HepG2 (cell line): ENCODE data around the gene VWA3A. TPM values are rescaled to one million over a fixed set of nuclear protein-coding genes. Genes with fewer than 3 reads are reported as not detected.

Experiments used
- HMG20A ChIP-seq: IDR thresholded peaks from 2 replicates; pipeline ENCODE4 v1.6.1; 2016; ENCODE audit warnings: borderline replicate concordance
- MAZ ChIP-seq, 2 experiments: sonication (generic) in 1 of 2; formaldehyde crosslinking in 1 of 2; IDR thresholded peaks; 2 replicates each; pipeline versions ENCODE4 v1.5.0 to v1.6.1; 2012 to 2020; ENCODE audit warnings: low read depth in 2 of 2, mild to moderate bottlenecking in 2 of 2, borderline replicate concordance in 1 of 2, improper control_type of control experiment in 1 of 2, low read length in 1 of 2, missing genetic modification reagents in 1 of 2, moderate library complexity in 1 of 2
- MTF1 ChIP-seq: sonication (generic); formaldehyde crosslinking; IDR thresholded peaks from 2 replicates; pipeline ENCODE4 v1.5.0; 2020; ENCODE audit warnings: missing genetic modification reagents
- NONO ChIP-seq, 2 experiments: fragments of 450-650 bp in 1 of 2; sonication (generic) in 1 of 2; formaldehyde crosslinking in 1 of 2; IDR thresholded peaks in 1 of 2; conservative IDR thresholded peaks in 1 of 2; 2 replicates each; pipeline versions ENCODE4 v1.6.1 to v1.8.0; 2017 to 2022; ENCODE audit warnings: mild to moderate bottlenecking in 1 of 2, missing genetic modification reagents in 1 of 2, moderate library complexity in 1 of 2
- POLR2G ChIP-seq: fragments of 200-400 bp; formaldehyde crosslinking; IDR thresholded peaks from 2 replicates; pipeline ENCODE4 v1.6.1; 2018; ENCODE audit warnings: mild to moderate bottlenecking, low read depth, low read length, moderate library complexity
- SIN3B ChIP-seq: fragments of 150-350 bp; IDR thresholded peaks from 2 replicates; pipeline ENCODE4 v1.6.1; 2014; ENCODE audit warnings: low read length
- TFE3 ChIP-seq: IDR thresholded peaks from 2 replicates; pipeline ENCODE4 v1.6.1; 2016
- ZHX1 ChIP-seq: sonication (generic); formaldehyde crosslinking; IDR thresholded peaks from 2 replicates; pipeline ENCODE4 v1.8.1; 2022; ENCODE audit warnings: low read depth, mild to moderate bottlenecking, missing genetic modification reagents
- ZKSCAN8 ChIP-seq: IDR thresholded peaks from 2 replicates; pipeline ENCODE4 v1.6.1; 2016; ENCODE audit warnings: borderline replicate concordance, missing genetic modification reagents, missing compliant biosample characterization
- ZNF557 ChIP-seq: sonication (generic); formaldehyde crosslinking; IDR thresholded peaks from 2 replicates; pipeline ENCODE4 v1.4.0; 2020; ENCODE audit warnings: missing genetic modification reagents
- ZNF614 ChIP-seq: IDR thresholded peaks from 2 replicates; pipeline ENCODE4 v1.6.1; 2018; ENCODE audit warnings: missing biosample characterization, missing genetic modification reagents, inconsistent platforms, borderline replicate concordance
- ZNF616 ChIP-seq: sonication (generic); formaldehyde crosslinking; IDR thresholded peaks from 2 replicates; pipeline ENCODE4 v1.5.0; 2020; ENCODE audit warnings: low read depth, mild to moderate bottlenecking, missing genetic modification reagents
- polyA plus RNA-seq, 8 experiments: library from polyadenylated mRNA; depleted of rRNA in 3 of 8; stranded (reverse) in 7 of 8; unstranded in 1 of 8; fragments of >200 nt; fragmentation: Illumina TruSeq in 4 of 8; extraction: Trizol in 4 of 8; gene quantifications; 2 replicates each; pipeline versions ENCODE4 v1.2.1 to v1.2.3, GENCODE V29; 2011 to 2016; ENCODE audit warnings: low read depth in 4 of 8, missing spikeins in 1 of 8, mixed read lengths in 1 of 8; ENCODE audit not compliant: insufficient read depth in 1 of 8
- total RNA-seq, 5 experiments: library from RNA; depleted of rRNA; stranded (reverse); fragments of >200 nt; fragmentation: Illumina TruSeq; extraction: Trizol; gene quantifications; 2 replicates each; pipeline ENCODE4 v1.2.3, GENCODE V29; 2016; ENCODE audit warnings: low read depth in 1 of 5
- TF ChIP-seq, protein P1 (sequence below): sonication (generic); formaldehyde crosslinking; IDR thresholded peaks from 2 replicates; pipeline ENCODE4 v1.4.0; 2020; ENCODE audit warnings: missing genetic modification reagents
- TF ChIP-seq, protein P2 (sequence below): sonication (generic); formaldehyde crosslinking; IDR thresholded peaks from 2 replicates; pipeline ENCODE4 v1.4.0; 2020; ENCODE audit warnings: missing genetic modification reagents, mild to moderate bottlenecking, borderline replicate concordance
- TF ChIP-seq, protein P3 (sequence below): sonication (generic); formaldehyde crosslinking; IDR thresholded peaks from 2 replicates; pipeline ENCODE4 v1.4.0; 2020; ENCODE audit warnings: missing genetic modification reagents

VWA3A gene
- total and polyA plus RNA-seq, 2 of the 13 experiments (the other 11 are each of a cell fraction or from before 2014, with no cell fraction given): 0.03 to 0.07 TPM

- TF ChIP-seq, protein P1, sequence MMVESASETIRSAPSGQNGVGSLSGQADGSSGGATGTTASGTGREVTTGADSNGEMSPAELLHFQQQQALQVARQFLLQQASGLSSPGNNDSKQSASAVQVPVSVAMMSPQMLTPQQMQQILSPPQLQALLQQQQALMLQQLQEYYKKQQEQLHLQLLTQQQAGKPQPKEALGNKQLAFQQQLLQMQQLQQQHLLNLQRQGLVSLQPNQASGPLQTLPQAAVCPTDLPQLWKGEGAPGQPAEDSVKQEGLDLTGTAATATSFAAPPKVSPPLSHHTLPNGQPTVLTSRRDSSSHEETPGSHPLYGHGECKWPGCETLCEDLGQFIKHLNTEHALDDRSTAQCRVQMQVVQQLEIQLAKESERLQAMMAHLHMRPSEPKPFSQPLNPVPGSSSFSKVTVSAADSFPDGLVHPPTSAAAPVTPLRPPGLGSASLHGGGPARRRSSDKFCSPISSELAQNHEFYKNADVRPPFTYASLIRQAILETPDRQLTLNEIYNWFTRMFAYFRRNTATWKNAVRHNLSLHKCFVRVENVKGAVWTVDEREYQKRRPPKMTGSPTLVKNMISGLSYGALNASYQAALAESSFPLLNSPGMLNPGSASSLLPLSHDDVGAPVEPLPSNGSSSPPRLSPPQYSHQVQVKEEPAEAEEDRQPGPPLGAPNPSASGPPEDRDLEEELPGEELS: peak; percentile 58
- no peak; the same call in 1 of the 2 replicates for TF ChIP-seq MAZ (IDR thresholded peaks at IDR 0.05; ENCODE audit: borderline replicate concordance, low read depth, low read length)
- TF ChIP-seq MAZ (CRISPR knock-in tag; IDR thresholded peaks at IDR 0.05; ENCODE audit: low read depth): peak; percentile 78
- TF ChIP-seq HMG20A (CRISPR knock-in tag): peak; percentile 29; the same call in 1 of the 2 replicates
- TF ChIP-seq ZNF614 (CRISPR knock-in tag): peak; percentile 96
- TF ChIP-seq ZNF557: peak; percentile 94
- TF ChIP-seq ZKSCAN8 (CRISPR knock-in tag): peak; percentile 71; the same call in 1 of the 2 replicates
- peak; percentile 87 for TF ChIP-seq POLR2G
- TF ChIP-seq, protein P2, sequence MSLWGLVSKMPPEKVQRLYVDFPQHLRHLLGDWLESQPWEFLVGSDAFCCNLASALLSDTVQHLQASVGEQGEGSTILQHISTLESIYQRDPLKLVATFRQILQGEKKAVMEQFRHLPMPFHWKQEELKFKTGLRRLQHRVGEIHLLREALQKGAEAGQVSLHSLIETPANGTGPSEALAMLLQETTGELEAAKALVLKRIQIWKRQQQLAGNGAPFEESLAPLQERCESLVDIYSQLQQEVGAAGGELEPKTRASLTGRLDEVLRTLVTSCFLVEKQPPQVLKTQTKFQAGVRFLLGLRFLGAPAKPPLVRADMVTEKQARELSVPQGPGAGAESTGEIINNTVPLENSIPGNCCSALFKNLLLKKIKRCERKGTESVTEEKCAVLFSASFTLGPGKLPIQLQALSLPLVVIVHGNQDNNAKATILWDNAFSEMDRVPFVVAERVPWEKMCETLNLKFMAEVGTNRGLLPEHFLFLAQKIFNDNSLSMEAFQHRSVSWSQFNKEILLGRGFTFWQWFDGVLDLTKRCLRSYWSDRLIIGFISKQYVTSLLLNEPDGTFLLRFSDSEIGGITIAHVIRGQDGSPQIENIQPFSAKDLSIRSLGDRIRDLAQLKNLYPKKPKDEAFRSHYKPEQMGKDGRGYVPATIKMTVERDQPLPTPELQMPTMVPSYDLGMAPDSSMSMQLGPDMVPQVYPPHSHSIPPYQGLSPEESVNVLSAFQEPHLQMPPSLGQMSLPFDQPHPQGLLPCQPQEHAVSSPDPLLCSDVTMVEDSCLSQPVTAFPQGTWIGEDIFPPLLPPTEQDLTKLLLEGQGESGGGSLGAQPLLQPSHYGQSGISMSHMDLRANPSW (CRISPR knock-in tag): peak; percentile 95; the same call in 1 of the 2 replicates
- TF ChIP-seq SIN3B: 0 out of 2 replicates have a peak, but pooled peaks have one; percentile 13
- peak; percentile 58 for TF ChIP-seq TFE3 (CRISPR knock-in tag)
- TF ChIP-seq, protein P3, sequence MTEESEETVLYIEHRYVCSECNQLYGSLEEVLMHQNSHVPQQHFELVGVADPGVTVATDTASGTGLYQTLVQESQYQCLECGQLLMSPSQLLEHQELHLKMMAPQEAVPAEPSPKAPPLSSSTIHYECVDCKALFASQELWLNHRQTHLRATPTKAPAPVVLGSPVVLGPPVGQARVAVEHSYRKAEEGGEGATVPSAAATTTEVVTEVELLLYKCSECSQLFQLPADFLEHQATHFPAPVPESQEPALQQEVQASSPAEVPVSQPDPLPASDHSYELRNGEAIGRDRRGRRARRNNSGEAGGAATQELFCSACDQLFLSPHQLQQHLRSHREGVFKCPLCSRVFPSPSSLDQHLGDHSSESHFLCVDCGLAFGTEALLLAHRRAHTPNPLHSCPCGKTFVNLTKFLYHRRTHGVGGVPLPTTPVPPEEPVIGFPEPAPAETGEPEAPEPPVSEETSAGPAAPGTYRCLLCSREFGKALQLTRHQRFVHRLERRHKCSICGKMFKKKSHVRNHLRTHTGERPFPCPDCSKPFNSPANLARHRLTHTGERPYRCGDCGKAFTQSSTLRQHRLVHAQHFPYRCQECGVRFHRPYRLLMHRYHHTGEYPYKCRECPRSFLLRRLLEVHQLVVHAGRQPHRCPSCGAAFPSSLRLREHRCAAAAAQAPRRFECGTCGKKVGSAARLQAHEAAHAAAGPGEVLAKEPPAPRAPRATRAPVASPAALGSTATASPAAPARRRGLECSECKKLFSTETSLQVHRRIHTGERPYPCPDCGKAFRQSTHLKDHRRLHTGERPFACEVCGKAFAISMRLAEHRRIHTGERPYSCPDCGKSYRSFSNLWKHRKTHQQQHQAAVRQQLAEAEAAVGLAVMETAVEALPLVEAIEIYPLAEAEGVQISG (CRISPR knock-in tag): peak; percentile 81
- no peak for TF ChIP-seq NONO (IDR thresholded peaks at IDR 0.05)
- TF ChIP-seq NONO (CRISPR knock-in tag; conservative IDR thresholded peaks at IDR 0.05): peak; percentile 82
- peak; percentile 71 for TF ChIP-seq ZHX1 (CRISPR knock-in tag)
- peak; percentile 94 for TF ChIP-seq ZNF616
- no peak for TF ChIP-seq MTF1 (CRISPR knock-in tag)
These were observed 97.9 kb downstream of the VWA3A start (continued) for GRCh38 chr16:22190081-22190775.
